Hepatic stellate cell (primary cell): ENCODE measurements around the gene RABAC1.

Source experiments
- DNase-seq: peaks from one replicate; pipeline ENCODE4 v3.0.0; 2011; ENCODE audit warnings: low spot score

The RABAC1 gene

DNA sequence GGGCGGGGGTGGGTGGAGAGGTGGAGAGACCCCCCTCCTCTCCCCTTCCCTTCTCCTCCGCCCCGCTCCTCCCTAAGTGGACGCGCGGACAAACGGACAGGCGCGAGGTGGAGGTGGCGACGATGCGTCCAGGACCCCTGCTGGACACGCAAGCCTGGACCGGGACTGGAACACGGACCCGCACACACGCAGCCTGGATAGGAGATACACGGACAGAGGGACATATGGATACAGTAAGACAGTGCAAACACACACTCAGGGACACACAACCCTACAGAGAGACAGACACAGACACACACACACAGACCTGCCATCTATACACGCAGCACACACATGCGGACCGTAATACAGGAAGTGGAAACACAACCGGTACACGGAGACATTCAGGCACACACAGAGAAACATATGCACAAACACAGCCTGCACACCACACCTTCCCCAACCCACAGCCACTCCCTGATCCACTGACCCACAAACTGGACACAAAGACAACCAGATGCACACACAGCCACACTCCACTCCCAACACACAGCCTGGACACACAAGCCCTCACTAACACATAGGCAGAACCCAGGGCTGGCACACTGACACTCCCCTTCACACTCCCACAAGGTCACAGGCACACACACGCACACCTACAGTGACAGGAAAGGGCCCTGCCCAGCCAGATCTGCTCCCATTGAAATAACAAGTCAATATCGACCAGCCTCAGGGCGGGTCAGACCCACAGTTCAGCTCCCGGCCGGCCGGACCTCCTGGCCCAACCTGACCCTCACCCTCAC, 30.2 kb downstream of the RABAC1 start:
- no peak for DNase-seq

- no peak for DNase-seq
Measured at GRCh38 chr19:41928221-41928683, 30.9 kb downstream of the RABAC1 start, which contains the start of gene ERFL. Gene ERFL, minus strand, starts transcription at chr19:41928449. Its CDS starts 15,530 bp downstream, at chr19:41912919.

DNA sequence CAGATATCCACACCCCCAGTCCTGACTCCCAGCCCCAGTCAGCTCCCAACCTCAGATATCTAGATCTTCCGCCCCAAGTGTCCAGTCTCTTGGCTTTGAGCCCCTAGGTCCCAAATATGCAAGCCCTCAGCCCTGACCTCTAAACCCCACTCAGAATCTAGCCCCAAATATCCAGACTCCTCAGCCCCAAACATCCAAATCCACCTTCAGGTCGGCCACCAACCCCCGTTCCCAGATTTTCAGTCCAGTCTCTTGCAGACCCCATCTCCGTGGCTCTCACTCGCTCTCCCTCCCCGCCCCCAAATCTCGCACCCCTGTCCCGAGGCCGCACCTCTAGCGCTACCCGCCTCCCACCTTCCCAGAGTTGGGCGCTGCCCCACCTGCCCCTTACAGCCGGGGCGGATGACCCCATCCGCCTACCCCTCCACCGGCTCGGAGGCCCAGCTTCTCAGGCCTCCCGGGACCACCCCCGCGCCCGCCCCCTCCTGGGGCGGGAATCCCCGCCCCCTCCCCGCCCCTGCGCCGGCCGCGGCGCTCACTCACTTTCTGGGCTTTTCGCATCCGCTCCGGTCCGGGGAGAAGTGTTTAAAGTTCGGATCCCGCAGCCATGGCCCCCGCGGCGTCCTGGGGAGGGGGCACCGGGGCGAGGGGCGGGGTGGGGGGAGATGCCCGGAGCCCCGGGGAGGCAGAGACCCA, 31.5 kb downstream of the RABAC1 start:
- no peak for DNase-seq

DNA sequence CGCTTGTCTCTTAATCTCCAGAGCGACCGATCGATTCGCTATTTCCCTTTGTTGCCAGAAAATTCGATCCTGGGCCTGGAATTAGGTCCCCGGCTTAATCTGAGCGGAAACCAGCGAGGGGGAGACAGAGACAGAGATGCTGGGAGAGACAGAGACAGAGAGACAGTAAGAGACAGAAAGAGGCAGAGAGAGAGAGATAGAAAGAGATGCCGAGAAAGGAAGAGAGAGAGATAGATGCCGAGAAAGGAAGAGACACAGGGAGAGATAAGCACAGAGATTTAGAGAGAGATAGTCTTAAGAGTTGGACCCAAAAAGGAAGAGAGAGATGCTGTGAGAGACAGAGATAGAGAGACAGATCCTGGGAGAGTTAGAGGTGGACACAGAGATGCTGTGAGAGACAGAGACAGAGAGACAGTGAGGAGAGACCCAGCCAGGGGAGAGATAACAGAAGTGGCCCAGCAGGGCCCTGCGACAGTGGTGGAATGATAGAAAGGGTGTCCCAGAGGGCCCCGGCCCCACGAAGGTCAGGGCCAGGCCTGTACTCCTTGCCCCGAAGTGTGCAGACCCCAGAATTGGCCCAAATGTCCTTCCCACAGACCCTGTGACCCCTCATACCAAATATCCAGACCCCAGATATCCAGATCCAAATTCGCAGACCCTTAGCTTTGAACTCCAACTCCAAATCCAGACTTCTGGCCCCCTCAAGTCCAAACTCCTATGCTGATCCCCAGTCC, 32.2 kb downstream of the RABAC1 start:
- no peak for DNase-seq

- no peak for DNase-seq
Measured at GRCh38 chr19:41926028-41926762, 32.9 kb downstream of the RABAC1 start.

DNA sequence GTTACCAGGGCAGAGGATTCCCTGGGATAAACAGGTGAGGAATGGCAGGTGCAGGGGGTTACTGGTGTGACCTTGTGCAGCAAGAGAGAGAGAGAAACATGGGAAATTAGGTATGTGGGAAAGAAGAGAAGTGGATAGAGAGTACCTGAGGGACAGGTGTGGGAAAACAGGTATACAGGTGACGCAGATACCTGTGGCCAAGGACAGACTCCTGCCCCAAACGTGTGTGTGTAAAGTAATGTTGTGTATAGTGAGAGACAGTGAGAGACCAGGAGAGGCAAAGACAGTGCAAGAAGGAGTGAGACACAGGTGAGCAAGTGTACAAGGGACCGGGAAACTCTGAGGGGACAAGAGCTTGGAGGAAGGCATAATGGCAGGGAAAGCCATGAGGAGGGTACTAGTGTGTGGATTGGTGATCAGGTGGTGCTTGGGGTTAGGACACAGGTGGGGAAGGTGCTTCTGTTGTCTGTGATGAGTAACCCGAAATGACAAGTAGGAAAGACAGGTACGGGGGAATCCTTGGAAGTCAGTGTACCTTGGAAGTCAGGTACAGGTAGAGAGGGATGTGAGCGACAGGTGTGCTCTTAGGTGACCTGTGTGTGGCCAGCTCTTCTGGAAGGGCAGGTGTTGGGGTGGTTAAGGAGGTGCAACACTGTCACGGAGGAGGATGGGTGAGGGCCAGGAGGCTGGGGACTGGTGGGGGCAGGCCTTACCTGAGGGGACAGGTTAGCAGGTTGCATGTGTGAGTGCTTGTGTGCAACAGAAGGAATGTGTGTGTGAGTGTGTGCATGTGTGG, 33.7 kb downstream of the RABAC1 start:
- DNase-seq, result no peak

DNA sequence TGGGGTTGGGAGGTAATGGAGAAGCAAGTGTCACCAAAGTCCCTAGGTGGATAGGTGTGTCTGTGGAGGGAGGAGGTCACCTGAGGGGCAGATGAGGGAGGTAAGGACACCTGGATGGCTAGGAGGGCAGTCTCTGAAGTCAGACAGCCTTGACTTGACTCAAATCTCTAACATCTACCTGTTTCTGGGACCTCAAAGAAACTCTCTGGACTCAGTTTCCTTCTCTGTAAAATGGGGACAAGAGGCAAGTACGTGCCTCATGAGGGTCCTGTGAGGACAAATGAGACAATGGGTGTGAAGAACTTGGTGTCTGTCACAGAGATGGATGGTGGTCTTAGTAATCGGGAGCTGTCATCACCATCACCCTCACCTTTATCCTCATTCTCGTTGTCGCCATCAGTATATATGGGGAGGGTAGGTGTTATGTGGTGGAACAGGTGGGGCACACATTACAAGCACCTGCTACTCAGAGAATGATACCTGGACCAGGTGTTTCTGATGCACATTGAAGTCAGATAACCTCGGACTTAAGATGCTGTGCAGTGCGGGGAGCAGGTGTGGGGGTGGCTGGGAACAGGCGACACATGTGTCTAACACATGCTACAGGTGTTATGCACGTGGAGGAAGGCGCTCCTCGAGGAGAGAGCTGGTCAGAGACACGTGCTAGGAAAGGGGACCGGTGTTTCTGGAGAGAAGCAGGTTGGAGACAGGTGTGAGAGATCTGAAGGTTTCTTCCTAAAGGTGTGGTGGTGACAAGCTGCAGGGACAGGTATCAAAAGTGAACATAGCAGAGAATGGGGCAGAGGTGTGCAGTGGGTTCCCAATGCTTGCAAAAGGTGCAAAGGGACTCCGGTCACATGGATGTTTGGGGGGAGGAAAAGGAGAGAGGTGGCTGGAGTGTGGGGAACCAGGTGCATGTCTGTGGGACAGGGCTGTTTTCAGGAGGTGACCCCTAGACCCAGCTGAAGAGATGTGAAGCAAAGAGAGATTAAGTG, 34.7 kb downstream of the RABAC1 start:
- no peak for DNase-seq

- no peak for DNase-seq
Measured at GRCh38 chr19:41923045-41923788, 35.9 kb downstream of the RABAC1 start.

GRCh38 chr19:41922585-41922984, 36.5 kb downstream of the RABAC1 start:
- DNase-seq, result no peak

DNA sequence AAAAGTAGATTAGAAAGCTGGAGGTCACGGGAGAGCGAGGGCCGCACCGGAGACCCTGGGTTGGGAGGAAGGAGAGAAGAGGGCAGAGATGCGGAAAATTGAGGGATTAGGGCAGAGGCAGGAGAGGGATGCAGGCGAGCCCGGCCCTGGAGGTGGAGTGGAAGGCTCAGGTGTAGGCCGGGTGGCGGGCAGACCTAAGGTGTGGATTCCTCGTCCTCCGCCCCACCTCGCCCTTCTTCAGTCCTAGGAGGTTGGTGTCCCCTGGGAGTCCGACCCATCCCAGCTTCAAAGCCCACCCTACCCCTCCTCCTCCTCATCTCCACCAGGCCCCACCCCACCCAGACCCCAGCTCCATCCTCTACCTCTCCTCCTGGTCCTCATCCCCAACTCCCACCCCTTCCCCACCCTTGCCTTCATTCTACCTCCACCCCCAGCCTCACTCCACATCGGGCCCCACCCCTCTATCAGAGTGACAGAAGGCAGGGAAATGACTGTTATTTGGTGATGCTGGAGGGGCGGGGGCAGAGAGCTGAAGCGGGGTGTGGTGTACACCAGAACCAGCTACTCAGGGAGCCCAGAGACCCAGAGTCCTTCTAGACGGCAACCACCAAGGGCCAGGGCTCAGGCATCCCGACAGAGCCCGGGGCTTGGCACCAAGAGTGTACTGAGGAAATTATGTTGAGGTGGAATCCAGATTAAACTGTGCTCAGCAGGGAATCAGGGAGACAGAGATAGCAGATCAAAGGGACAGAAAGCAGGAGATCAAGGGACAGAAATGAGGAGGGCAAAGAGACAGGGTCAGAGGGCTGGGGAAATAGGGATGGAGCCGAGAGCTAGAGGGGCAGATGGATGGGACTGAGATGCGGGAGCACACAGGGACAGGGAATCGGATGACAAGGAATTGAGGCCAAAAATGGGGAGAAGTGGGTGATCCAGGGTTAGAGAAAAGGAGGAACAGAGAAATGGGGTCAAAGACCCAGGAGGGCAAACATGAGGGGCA, 37.2 kb downstream of the RABAC1 start:
- DNase-seq, result no peak

DNA sequence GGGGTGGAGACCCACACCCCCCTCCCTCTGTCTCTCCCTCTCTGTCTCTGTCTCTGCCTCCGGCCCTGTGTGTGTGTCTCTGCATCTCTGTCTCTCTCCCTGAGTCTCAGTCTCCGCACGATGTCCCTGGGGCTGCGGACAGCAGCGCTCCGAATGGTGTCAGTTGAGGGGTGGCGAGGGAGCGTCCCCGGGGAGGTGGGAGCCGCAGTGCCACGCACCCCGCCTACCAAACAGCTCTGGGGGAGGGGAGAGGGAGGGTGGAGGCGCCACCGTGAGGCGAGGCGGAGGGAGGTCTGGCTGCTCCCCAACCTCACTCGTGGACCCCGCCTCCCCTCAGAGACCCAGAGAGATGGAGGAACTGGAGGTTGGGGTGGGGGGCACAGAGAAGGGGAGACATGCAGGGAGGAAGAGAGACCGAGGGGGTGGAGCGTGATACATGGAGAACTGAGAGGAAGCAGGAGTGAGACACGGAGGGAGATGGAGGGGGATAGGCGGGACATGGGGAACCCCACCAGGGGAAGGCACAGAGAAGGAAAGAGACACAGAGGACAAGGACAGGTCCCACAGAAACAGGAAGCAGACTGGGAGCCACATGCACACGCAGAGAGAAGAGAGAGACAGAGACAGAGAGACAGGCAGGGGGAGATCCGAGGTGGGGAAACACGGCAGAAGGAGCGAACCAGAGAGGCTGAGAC, 38.1 kb downstream of the RABAC1 start:
- no peak for DNase-seq

DNA sequence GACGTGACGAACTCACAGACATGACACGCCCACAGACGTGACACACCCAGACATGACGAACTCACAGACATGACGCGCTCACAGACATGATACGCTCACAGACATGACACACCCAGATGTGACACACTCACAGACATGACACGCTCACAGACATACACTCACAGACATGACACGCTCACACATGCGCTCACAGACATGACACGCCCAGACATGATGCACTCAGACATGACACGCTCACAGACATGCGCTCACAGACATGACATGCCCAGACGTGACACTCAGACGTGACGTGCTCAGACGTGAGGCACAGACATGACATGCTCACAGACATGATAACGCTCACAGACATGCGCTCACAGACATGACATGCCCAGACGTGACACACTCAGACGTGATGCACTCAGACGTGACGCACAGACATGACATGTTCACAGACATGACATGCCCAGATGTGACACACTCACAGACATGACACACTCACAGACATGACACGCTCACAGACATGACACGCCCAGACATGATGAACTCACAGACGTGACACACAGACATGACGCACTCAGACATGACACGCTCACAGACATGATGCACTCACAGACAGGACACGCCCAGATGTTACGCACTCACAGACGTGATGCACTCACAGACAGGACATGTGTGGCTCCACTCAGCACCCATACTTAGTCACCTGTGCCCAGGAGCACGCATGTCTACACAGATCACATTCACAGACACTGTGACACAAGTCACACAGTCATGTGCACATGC, 39.0 kb downstream of the RABAC1 start:
- no peak for DNase-seq

GRCh38 chr19:41918653-41919244, 40.4 kb downstream of the RABAC1 start:
- no peak for DNase-seq

DNA sequence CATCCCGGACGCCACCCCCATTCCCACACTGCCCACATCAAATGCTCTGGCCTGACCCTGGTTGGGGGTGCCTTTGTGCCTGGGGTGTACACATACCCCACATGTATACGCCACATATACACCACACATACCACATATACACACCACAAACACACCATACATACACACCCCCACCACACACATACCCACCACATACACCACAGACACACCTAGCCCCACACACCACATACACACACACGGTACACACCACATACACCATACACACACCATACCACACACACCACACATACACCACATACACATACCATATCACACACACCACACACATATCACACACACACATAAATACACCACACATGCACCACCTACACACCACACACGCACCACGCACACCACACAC, 41.0 kb downstream of the RABAC1 start:
- DNase-seq, result no peak

DNA sequence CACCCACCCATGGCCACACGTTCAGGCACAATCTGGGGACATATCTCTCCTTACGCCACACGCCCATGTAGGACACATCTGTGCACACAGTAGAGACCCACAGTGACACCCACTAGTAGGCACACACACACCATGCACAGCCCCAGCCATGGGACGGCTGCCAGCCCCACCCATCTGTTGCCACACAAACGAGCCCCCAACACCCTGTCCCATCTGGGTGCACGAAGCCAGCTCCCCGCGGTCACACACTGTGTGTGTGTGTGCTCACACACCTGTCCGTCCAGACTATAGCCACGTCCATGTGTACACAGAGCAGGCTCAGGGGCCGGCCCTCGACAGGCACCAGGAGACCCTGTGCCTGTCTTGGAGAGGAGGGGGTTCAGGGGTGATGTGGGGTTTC, 41.4 kb downstream of the RABAC1 start:
- no peak for DNase-seq

- no peak for DNase-seq
Measured at GRCh38 chr19:41915776-41916414, 43.2 kb downstream of the RABAC1 start.
